Endothelial cell of umbilical vein (primary cell): ENCODE data around the gene HSD17B4. TPM values are rescaled to one million over a fixed set of nuclear protein-coding genes. Genes with fewer than 3 reads are reported as not detected.
"Not testable (repeated sequence)": the region's sequence is repeated elsewhere in the genome, so short reads cannot be mapped to it uniquely, and the experiment has no call there.

ENCODE experiments used
- BruUV-seq: library from RNA; stranded (reverse); fragments of 400-500 nt; replicated peaks from 2 replicates; lab custom pipeline; 2021; lab: Mats Ljungman, UMichigan
- CTCF ChIA-PET: fragments of 300-600, 350-600 bp; sonication (Branson Sonifier 250); formaldehyde crosslinking; loops from one replicate; lab custom pipeline; 2021; ENCODE audit warnings: antibody characterized with exemption, inconsistent platforms; lab: Charles Lee
- POLR2A ChIA-PET: fragments of 300-600, 350-600 bp; sonication (Branson Sonifier 250); formaldehyde crosslinking; loops from one replicate; lab custom pipeline; 2021; ENCODE audit warnings: antibody characterized with exemption, inconsistent platforms; lab: Charles Lee
- DNase-seq: peaks from one replicate; pipeline ENCODE4 v3.0.0-alpha.2; 2011; ENCODE audit warnings: low read depth, low spot score
- FAIRE-seq: peaks from 2 replicates; lab custom pipeline; 2011; peaks lifted over from hg19 to GRCh38; lab: Jason Lieb, UNC
- H2AFZ ChIP-seq: 2 replicates; pipeline ENCODE4 v1.6.0; 2012; ENCODE audit warnings: low read depth, low read length, control low read depth, inconsistent platforms
- H3K27ac ChIP-seq: 2 replicates; pipeline ENCODE4 v1.5.1; 2011; ENCODE audit warnings: low read depth, mild to moderate bottlenecking, control low read depth, low read length, moderate library complexity; ENCODE audit not compliant: insufficient read depth
- H3K27me3 ChIP-seq, 2 experiments: 2 replicates each; pipeline versions ENCODE4 v1.6.0 to v1.6.1; 2011; ENCODE audit warnings: low read length in 2 of 2, mixed read lengths in 1 of 2; ENCODE audit not compliant: control insufficient read depth in 2 of 2, insufficient read depth in 2 of 2
- H3K36me3 ChIP-seq, 2 experiments: 2 replicates in 1 of 2; 3 replicates in 1 of 2; pipeline ENCODE4 v1.5.1; 2011; ENCODE audit warnings: low read length in 2 of 2, mild to moderate bottlenecking in 1 of 2, moderate library complexity in 1 of 2; ENCODE audit not compliant: control insufficient read depth in 2 of 2, insufficient read depth in 2 of 2; ENCODE audit errors: extremely low read depth in 1 of 2
- H3K4me1 ChIP-seq: 3 replicates; pipeline ENCODE4 v1.5.1; 2011; ENCODE audit warnings: mild to moderate bottlenecking, low read length; ENCODE audit not compliant: control insufficient read depth, insufficient read depth; ENCODE audit errors: extremely low read depth
- H3K4me2 ChIP-seq: 2 replicates; pipeline ENCODE4 v1.6.1; 2011; ENCODE audit warnings: low read length, control low read depth, mixed read lengths; ENCODE audit not compliant: insufficient read depth
- H3K4me3 ChIP-seq, 3 experiments: fragments of 200-600 bp in 1 of 3; sonication (generic), shearing (Covaris generic) in 1 of 3; replicated peaks in 1 of 3; 2 replicates each; pipeline ENCODE4 v1.5.1; 2011 to 2016; ENCODE audit warnings: control low read depth in 3 of 3, low read length in 3 of 3, mild to moderate bottlenecking in 2 of 3, inconsistent platforms in 1 of 3, low read depth in 1 of 3, moderate library complexity in 1 of 3; ENCODE audit not compliant: insufficient read depth in 1 of 3
- H3K79me2 ChIP-seq: 2 replicates; pipeline ENCODE4 v1.6.0; 2012; ENCODE audit warnings: low read length, inconsistent platforms; ENCODE audit not compliant: control insufficient read depth, insufficient read depth
- H3K9ac ChIP-seq: replicated peaks from 2 replicates; pipeline ENCODE3; 2011; ENCODE audit warnings: low read length, control low read depth; ENCODE audit not compliant: insufficient read depth; ENCODE audit errors: extremely low read depth
- H3K9me1 ChIP-seq: replicated peaks from 3 replicates; pipeline ENCODE4 v1.6.0; 2011; ENCODE audit warnings: mild to moderate bottlenecking, low read length; ENCODE audit not compliant: control insufficient read depth, insufficient read depth; ENCODE audit errors: extremely low read depth
- H3K9me3 ChIP-seq: replicated peaks from 2 replicates; pipeline ENCODE4 v1.5.1; 2012; ENCODE audit warnings: low read length, inconsistent platforms; ENCODE audit not compliant: control insufficient read depth, insufficient read depth
- H4K20me1 ChIP-seq: replicated peaks from 2 replicates; pipeline ENCODE3; 2011; ENCODE audit warnings: mild to moderate bottlenecking, low read length; ENCODE audit not compliant: control insufficient read depth, insufficient read depth; ENCODE audit errors: extremely low read depth
- FOS ChIP-seq: IDR thresholded peaks from 2 replicates; pipeline ENCODE4 v1.6.1; 2011; ENCODE audit warnings: mild to moderate bottlenecking, low read length, moderate library complexity, borderline replicate concordance; ENCODE audit not compliant: insufficient read depth
- MAX ChIP-seq: IDR thresholded peaks from 2 replicates; pipeline ENCODE4 v1.6.1; 2011; ENCODE audit not compliant: insufficient read depth, insufficient read length
- dilution Hi-C: fragments of 300-500 bp; cut with MboI; formaldehyde crosslinking; loops from one replicate; pipeline ENCODE4 v1.15.0; 2019; ENCODE audit warnings: low sequenced_read_pairs; ENCODE audit not compliant: extremely low pct_ligation_motif_present
- intact Hi-C: fragments of 100-400 bp; cut with micrococcal nuclease; formaldehyde crosslinking; loops from one replicate; pipeline ENCODE4 v1.10.0; 2022
- polyA plus RNA-seq, 4 experiments: library from polyadenylated mRNA; depleted of rRNA in 3 of 4; stranded (reverse) in 3 of 4; unstranded in 1 of 4; fragments of >200 nt; gene quantifications; 2 replicates each; pipeline versions ENCODE4 v1.2.1 to v1.2.3, GENCODE V29; 2011 to 2012; ENCODE audit warnings: missing spikeins in 1 of 4
- total RNA-seq: library from RNA; stranded (reverse); gene quantifications from 2 replicates; pipeline ENCODE4 v1.2.3, GENCODE V29; 2021

The HSD17B4 gene
- total and polyA plus RNA-seq, 2 donors (not counting 3 experiments of a cell fraction or from before 2014, with no cell fraction given): 91.4 to 124 TPM

DNA sequence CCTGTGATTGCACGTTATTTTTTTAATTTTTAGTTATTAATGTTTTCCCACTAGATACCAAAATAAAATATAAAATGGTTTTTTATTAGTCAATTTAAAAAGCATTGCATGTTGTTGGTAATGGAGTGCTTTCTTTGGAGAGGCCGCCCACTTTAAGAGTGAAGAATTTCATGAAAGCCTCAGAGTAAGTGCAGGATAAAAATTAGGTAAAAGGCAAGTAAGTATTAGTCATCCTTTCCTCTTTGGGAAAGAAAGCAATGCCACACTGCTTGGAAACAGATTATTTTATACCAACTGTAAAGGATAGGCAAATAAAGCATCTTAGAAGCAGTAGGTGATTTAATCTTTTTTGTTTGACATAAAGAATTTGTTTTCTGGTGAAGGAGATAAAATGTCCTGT, 62.9 kb downstream of the HSD17B4 start:
- dilution Hi-C loops (no loop called here), intact Hi-C loops (no loop called here)
- BruUV-seq: no TSS peak
- Histone ChIP-seq H3K27ac (no peak overlapping the region), H3K27me3 (no peaks in the 10 kb centered on the region), H3K9me1 (no peaks in the 10 kb centered on the region), H3K36me3 (no peaks in the 10 kb centered on the region), H3K9ac (no peak overlapping the region), H3K4me2 (no peak overlapping the region), H3K4me3 (no peak overlapping the region), H2AFZ (no peak overlapping the region), H3K9me3 (no peaks in the 10 kb centered on the region), H3K4me1 (peaks cover 3% of the 10 kb centered on the region), H3K79me2 (no peaks in the 10 kb centered on the region), H4K20me1 (no peaks in the 10 kb centered on the region)
- DNase-seq: peak; percentile 40
- ChIA-PET POLR2A (no interaction called here), CTCF (no interaction called here)
- TF ChIP-seq FOS (peak; percentile 55), MAX (no peak)
- no peak for FAIRE-seq

DNA sequence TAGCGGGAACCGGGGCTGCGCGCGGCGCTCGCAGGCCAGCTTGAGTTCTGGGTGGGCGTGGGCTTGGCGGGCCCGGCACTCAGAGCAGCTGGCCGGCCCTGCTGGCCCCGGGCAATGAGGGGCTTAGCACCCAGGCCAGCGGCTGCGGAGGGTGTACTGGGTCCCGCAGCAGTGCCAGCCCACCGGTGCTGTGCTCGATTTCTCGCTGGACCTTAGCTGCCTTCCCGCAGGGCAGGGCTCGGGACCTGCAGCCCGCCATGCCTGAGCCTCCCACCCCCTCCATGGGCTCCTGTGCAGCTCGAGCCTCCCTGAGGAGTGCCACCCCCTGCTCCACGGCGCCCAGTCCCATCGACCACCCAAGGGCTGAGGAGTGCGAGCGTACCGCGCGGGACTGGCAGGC, 64.8 kb downstream of the HSD17B4 start:
- H3K27me3 ChIP-seq, H3K27ac ChIP-seq, H3K4me3 ChIP-seq, intact Hi-C loops, H3K4me1 ChIP-seq, H3K4me2 ChIP-seq, CTCF ChIA-PET, H2AFZ ChIP-seq, H3K9me1 ChIP-seq, FAIRE-seq, H3K36me3 ChIP-seq, H3K9ac ChIP-seq, H4K20me1 ChIP-seq, H3K9me3 ChIP-seq, DNase-seq, dilution Hi-C loops, BruUV-seq, POLR2A ChIA-PET, H3K79me2 ChIP-seq: not testable (repeated sequence)
